K562 (cell line): ENCODE measurements around the gene PDE12. TPM values are rescaled to one million over a fixed set of nuclear protein-coding genes. Genes with fewer than 3 reads are reported as not detected.

Experiments used
- ADNP ChIP-seq: fragments of 200-800 bp; sonication (Bioruptor generic); IDR thresholded peaks from 2 replicates; pipeline ENCODE4 v1.6.1; 2016; ENCODE audit warnings: missing genetic modification characterization, missing compliant biosample characterization
- BDP1 ChIP-seq: IDR thresholded peaks from 3 replicates; pipeline ENCODE4 v1.6.1; 2011; ENCODE audit not compliant: insufficient read length, insufficient read depth
- CBX2 ChIP-seq: fragments of 200-600 bp; sonication (generic); IDR thresholded peaks from one replicate; pipeline ENCODE4 v1.6.1; 2012; ENCODE audit warnings: mild to moderate bottlenecking, low read length, inconsistent platforms; ENCODE audit not compliant: insufficient read depth, poor library complexity, severe bottlenecking
- CC2D1A ChIP-seq: fragments of 450-650 bp; IDR thresholded peaks from 2 replicates; pipeline ENCODE4 v1.6.1; 2017; ENCODE audit warnings: mild to moderate bottlenecking
- ESRRA ChIP-seq: fragments of 450-650 bp; IDR thresholded peaks from 2 replicates; pipeline ENCODE4 v1.6.1; 2014; ENCODE audit warnings: low read depth, mild to moderate bottlenecking, moderate library complexity, borderline replicate concordance
- GABPB1 ChIP-seq: sonication (generic); formaldehyde crosslinking; IDR thresholded peaks from 2 replicates; pipeline ENCODE4 v1.8.0; 2022; ENCODE audit warnings: mild to moderate bottlenecking, missing genetic modification reagents
- IFI16 ChIP-seq: fragments of 250-450 bp; sonication (Bioruptor Pico); IDR thresholded peaks from 2 replicates; pipeline ENCODE4 v2.1.2; 2022; ENCODE audit warnings: mild to moderate bottlenecking, inconsistent platforms
- KAT8 ChIP-seq: fragments of 450-650 bp; IDR thresholded peaks from 2 replicates; pipeline ENCODE4 v1.6.1; 2016; ENCODE audit warnings: low read depth, mild to moderate bottlenecking
- SAFB ChIP-seq: fragments of 200-400 bp; formaldehyde crosslinking; IDR thresholded peaks from 2 replicates; pipeline ENCODE4 v1.6.1; 2017; ENCODE audit warnings: low read depth, low read length, borderline replicate concordance
- SREBF1 ChIP-seq: fragments of 150-350 bp; IDR thresholded peaks from 2 replicates; pipeline ENCODE4 v1.6.1; 2014; ENCODE audit warnings: antibody characterized with exemption, low read depth, low read length, borderline replicate concordance
- TEAD4 ChIP-seq, 2 experiments: sonication (generic) in 1 of 2; formaldehyde crosslinking in 1 of 2; IDR thresholded peaks; 2 replicates each; pipeline versions ENCODE4 v1.6.1 to v1.8.0; 2012 to 2022; ENCODE audit warnings: borderline replicate concordance in 1 of 2, inconsistent platforms in 1 of 2, low read length in 1 of 2, mild to moderate bottlenecking in 1 of 2, missing genetic modification reagents in 1 of 2
- TFAP4 ChIP-seq: sonication (generic); formaldehyde crosslinking; IDR thresholded peaks from 2 replicates; pipeline ENCODE4 v1.8.0; 2022; ENCODE audit warnings: missing genetic modification reagents, mild to moderate bottlenecking, moderate library complexity, borderline replicate concordance
- ZNF175 ChIP-seq: fragments of 200-800 bp; sonication (Bioruptor generic); IDR thresholded peaks from 2 replicates; pipeline ENCODE4 v1.6.1; 2016; ENCODE audit warnings: low read depth, mild to moderate bottlenecking, missing genetic modification characterization, missing compliant biosample characterization
- ZNF57 ChIP-seq: fragments of 450-650 bp; formaldehyde crosslinking; IDR thresholded peaks from 2 replicates; pipeline ENCODE4 v1.4.0; 2020; ENCODE audit warnings: mild to moderate bottlenecking, moderate library complexity
- polyA plus RNA-seq, 8 experiments: library from polyadenylated mRNA; depleted of rRNA in 4 of 8; stranded (reverse) in 5 of 8; unstranded in 3 of 8; fragments of >200 nt; fragmentation: Nextera tagmentation in 2 of 8; fragmentation: Illumina TruSeq in 1 of 8; extraction: Ambion mirVana in 2 of 8; extraction: Trizol in 1 of 8; gene quantifications; 2 replicates each; pipeline versions ENCODE4 v1.2.1 to v1.2.3, GENCODE V29; 2011 to 2014; ENCODE audit warnings: inconsistent platforms in 1 of 8, missing spikeins in 1 of 8
- total RNA-seq, 7 experiments: library from RNA; depleted of rRNA in 6 of 7; stranded (reverse); fragments of >200 nt in 6 of 7; fragmentation: Illumina TruSeq in 2 of 7; extraction: Trizol in 2 of 7; gene quantifications; 2 replicates each; pipeline versions ENCODE4 v1.2.1 to v1.2.3, GENCODE V29; 2011 to 2021; ENCODE audit warnings: low replicate concordance in 1 of 7
- TF ChIP-seq, protein P1 (sequence below): fragments of 450-650 bp; IDR thresholded peaks from 2 replicates; pipeline ENCODE4 v1.6.1; 2016; ENCODE audit warnings: mild to moderate bottlenecking, moderate library complexity

Gene PDE12
- total and polyA plus RNA-seq, 9 of the 15 experiments (the other 6 are each of a cell fraction or from before 2014, with no cell fraction given) = 2.1 to 20.5 (median 10.0) TPM

- TF ChIP-seq, protein P1, sequence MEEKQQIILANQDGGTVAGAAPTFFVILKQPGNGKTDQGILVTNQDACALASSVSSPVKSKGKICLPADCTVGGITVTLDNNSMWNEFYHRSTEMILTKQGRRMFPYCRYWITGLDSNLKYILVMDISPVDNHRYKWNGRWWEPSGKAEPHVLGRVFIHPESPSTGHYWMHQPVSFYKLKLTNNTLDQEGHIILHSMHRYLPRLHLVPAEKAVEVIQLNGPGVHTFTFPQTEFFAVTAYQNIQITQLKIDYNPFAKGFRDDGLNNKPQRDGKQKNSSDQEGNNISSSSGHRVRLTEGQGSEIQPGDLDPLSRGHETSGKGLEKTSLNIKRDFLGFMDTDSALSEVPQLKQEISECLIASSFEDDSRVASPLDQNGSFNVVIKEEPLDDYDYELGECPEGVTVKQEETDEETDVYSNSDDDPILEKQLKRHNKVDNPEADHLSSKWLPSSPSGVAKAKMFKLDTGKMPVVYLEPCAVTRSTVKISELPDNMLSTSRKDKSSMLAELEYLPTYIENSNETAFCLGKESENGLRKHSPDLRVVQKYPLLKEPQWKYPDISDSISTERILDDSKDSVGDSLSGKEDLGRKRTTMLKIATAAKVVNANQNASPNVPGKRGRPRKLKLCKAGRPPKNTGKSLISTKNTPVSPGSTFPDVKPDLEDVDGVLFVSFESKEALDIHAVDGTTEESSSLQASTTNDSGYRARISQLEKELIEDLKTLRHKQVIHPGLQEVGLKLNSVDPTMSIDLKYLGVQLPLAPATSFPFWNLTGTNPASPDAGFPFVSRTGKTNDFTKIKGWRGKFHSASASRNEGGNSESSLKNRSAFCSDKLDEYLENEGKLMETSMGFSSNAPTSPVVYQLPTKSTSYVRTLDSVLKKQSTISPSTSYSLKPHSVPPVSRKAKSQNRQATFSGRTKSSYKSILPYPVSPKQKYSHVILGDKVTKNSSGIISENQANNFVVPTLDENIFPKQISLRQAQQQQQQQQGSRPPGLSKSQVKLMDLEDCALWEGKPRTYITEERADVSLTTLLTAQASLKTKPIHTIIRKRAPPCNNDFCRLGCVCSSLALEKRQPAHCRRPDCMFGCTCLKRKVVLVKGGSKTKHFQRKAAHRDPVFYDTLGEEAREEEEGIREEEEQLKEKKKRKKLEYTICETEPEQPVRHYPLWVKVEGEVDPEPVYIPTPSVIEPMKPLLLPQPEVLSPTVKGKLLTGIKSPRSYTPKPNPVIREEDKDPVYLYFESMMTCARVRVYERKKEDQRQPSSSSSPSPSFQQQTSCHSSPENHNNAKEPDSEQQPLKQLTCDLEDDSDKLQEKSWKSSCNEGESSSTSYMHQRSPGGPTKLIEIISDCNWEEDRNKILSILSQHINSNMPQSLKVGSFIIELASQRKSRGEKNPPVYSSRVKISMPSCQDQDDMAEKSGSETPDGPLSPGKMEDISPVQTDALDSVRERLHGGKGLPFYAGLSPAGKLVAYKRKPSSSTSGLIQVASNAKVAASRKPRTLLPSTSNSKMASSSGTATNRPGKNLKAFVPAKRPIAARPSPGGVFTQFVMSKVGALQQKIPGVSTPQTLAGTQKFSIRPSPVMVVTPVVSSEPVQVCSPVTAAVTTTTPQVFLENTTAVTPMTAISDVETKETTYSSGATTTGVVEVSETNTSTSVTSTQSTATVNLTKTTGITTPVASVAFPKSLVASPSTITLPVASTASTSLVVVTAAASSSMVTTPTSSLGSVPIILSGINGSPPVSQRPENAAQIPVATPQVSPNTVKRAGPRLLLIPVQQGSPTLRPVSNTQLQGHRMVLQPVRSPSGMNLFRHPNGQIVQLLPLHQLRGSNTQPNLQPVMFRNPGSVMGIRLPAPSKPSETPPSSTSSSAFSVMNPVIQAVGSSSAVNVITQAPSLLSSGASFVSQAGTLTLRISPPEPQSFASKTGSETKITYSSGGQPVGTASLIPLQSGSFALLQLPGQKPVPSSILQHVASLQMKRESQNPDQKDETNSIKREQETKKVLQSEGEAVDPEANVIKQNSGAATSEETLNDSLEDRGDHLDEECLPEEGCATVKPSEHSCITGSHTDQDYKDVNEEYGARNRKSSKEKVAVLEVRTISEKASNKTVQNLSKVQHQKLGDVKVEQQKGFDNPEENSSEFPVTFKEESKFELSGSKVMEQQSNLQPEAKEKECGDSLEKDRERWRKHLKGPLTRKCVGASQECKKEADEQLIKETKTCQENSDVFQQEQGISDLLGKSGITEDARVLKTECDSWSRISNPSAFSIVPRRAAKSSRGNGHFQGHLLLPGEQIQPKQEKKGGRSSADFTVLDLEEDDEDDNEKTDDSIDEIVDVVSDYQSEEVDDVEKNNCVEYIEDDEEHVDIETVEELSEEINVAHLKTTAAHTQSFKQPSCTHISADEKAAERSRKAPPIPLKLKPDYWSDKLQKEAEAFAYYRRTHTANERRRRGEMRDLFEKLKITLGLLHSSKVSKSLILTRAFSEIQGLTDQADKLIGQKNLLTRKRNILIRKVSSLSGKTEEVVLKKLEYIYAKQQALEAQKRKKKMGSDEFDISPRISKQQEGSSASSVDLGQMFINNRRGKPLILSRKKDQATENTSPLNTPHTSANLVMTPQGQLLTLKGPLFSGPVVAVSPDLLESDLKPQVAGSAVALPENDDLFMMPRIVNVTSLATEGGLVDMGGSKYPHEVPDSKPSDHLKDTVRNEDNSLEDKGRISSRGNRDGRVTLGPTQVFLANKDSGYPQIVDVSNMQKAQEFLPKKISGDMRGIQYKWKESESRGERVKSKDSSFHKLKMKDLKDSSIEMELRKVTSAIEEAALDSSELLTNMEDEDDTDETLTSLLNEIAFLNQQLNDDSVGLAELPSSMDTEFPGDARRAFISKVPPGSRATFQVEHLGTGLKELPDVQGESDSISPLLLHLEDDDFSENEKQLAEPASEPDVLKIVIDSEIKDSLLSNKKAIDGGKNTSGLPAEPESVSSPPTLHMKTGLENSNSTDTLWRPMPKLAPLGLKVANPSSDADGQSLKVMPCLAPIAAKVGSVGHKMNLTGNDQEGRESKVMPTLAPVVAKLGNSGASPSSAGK = peak; percentile 97
- TF ChIP-seq GABPB1 (peak; percentile 95), CBX2 (no peak), KAT8 (no peak), CC2D1A (peak; percentile 55; the same call in 1 of the 2 replicates), BDP1 (no peak), SAFB (no peak), ZNF175 (CRISPR knock-in tag) (no peak), ESRRA (peak; percentile 24; the same call in 1 of the 2 replicates), SREBF1 (no peak), IFI16 (no peak), ADNP (tag) (no peak), TFAP4 (CRISPR knock-in tag) (peak; percentile 78; the same call in 1 of the 2 replicates), TEAD4 (IDR thresholded peaks at IDR 0.05; ENCODE audit: low read length) (no peak), TEAD4 (CRISPR knock-in tag; IDR thresholded peaks at IDR 0.05; ENCODE audit: borderline replicate concordance) (no peak), ZNF57 (CRISPR knock-in tag) (no peak)
Measured at GRCh38 chr3:57597127-57597923, 41.3 kb downstream of the PDE12 start, which contains the start of gene ARF4 (continued).
